Colonic mucosa (tissue), 4 donors: Measurements from ENCODE around the gene USP32. TPM values are rescaled to one million over a fixed set of nuclear protein-coding genes. Genes with fewer than 3 reads are reported as not detected.

Source experiments
- DNase-seq: peaks from one replicate; pipeline ENCODE4 v3.0.0-alpha.2; 2020
- H3K27ac ChIP-seq: fragments of 200-600 bp; one replicate; pipeline ENCODE4 v1.8.0; 2021
- H3K27me3 ChIP-seq: fragments of 200-600 bp; one replicate; pipeline ENCODE4 v1.8.0; 2021
- H3K36me3 ChIP-seq: fragments of 200-600 bp; one replicate; pipeline ENCODE4 v1.8.0; 2021
- H3K4me1 ChIP-seq: fragments of 200-600 bp; one replicate; pipeline ENCODE4 v1.8.0; 2021; ENCODE audit warnings: mild to moderate bottlenecking
- H3K4me3 ChIP-seq: fragments of 200-600 bp; one replicate; pipeline ENCODE4 v1.8.0; 2021
- H3K9ac ChIP-seq, 2 donors: one replicate each; pipeline ENCODE4 v1.7.0; 2013; ENCODE audit warnings: control low read depth in 2 of 2, low read depth in 2 of 2, low read length in 2 of 2
- H3K9me3 ChIP-seq: fragments of 200-600 bp; one replicate; pipeline ENCODE4 v1.8.0; 2021
- intact Hi-C: fragments of 100-400 bp; cut with DNase I; formaldehyde crosslinking; loops from one replicate; pipeline ENCODE4 v1.14.1; 2022
- total RNA-seq, 2 donors: library from RNA; stranded (reverse); fragmentation: NEBNext Ultra II Directional in 1 of 2; extraction: Animal tissue kit (Norgen Biotek cat#: 25700) in 1 of 2; gene quantifications; one replicate each; pipeline ENCODE4 v1.2.1, GENCODE V29; 2021
- TF ChIP-seq, protein P1 (sequence below): fragments of 200-600 bp; IDR thresholded peaks from one replicate; pipeline ENCODE4 v1.8.0; 2022; ENCODE audit warnings: antibody characterized with exemption, mild to moderate bottlenecking
- donor health status: healthy.
- donor health status: DM: no; HTN: no; CAD: no.
- donor health status: DM: no; HTN: no; CAD: no.

Gene USP32
- total RNA-seq, 2 donors from 2014 or later, result 28.9 to 52.1 TPM

DNA sequence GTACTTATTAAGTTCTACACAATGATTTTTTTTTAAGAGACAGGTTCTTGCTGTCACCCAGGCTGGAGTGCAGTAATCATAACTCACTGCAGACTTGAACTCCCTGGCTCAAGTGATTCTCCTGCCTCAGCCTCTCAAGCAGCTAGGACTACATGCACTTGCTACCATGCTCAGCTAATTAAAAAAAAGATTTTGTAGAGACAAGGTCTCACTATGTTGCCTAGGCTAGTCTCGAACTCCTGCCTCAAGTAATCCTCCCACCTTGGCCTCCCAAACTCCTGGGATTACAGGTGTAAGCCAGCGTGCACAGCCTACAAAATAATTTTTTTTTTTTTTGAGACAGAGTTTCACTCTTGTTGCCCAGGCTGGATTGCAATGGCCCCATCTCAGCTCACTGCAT lies 22.2 kb downstream of the USP32 start:
- Histone ChIP-seq H3K4me3 (no peak overlapping the region), H3K9ac (no peak overlapping the region), H3K27ac (no peak overlapping the region), H3K4me1 (no peaks in the 10 kb centered on the region), H3K36me3 (no peaks in the 10 kb centered on the region), H3K27me3 (no peaks in the 10 kb centered on the region), H3K9me3 (no peaks in the 10 kb centered on the region)
- TF ChIP-seq, protein P1, sequence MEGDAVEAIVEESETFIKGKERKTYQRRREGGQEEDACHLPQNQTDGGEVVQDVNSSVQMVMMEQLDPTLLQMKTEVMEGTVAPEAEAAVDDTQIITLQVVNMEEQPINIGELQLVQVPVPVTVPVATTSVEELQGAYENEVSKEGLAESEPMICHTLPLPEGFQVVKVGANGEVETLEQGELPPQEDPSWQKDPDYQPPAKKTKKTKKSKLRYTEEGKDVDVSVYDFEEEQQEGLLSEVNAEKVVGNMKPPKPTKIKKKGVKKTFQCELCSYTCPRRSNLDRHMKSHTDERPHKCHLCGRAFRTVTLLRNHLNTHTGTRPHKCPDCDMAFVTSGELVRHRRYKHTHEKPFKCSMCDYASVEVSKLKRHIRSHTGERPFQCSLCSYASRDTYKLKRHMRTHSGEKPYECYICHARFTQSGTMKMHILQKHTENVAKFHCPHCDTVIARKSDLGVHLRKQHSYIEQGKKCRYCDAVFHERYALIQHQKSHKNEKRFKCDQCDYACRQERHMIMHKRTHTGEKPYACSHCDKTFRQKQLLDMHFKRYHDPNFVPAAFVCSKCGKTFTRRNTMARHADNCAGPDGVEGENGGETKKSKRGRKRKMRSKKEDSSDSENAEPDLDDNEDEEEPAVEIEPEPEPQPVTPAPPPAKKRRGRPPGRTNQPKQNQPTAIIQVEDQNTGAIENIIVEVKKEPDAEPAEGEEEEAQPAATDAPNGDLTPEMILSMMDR, result no peak
- no peak for DNase-seq
- intact Hi-C loops, result no loop called here

DNA sequence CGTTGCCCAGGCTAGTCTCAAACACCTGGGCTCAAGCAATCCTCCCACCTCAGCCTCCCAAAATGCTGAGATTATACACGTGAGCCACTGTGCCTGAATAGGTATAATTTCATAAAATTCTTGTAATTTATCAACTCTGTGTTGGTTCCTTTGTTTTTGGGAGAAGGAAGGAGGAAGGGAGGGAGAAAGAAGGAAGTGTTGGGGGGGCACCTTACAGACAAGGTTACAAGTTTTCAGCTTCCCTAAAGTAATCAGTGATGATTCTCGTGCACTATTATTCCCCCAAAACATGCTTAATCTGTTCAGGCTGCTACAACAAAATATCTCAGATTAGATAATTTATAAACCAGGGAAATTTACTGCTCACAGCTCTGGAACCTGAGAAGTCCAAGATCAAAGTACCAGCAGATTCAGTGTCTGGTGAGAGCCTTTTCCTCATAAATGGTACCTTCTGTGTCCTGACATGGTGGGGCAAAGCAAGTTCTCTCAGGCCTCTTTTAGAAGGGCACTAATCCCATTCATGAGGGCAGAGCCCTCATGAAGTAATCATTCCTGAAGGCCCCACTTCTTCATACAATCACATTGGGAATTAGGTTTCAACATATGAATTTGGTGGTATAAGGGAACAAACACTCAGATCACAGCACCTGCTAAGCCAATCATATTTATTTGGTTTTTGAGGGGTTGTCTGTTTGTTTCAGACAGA lies 28.1 kb downstream of the USP32 start:
- no peak overlapping the region for H3K9ac ChIP-seq
- DNase-seq, result no peak
- H3K36me3 ChIP-seq, result no peaks in the 10 kb centered on the region
- TF ChIP-seq, protein P1, result no peak
- no peak overlapping the region for H3K4me3 ChIP-seq
- no peak overlapping the region for H3K27ac ChIP-seq
- intact Hi-C loops, result no loop called here
- no peaks in the 10 kb centered on the region for H3K4me1 ChIP-seq
- no peaks in the 10 kb centered on the region for H3K27me3 ChIP-seq
- H3K9me3 ChIP-seq, result no peaks in the 10 kb centered on the region

DNA sequence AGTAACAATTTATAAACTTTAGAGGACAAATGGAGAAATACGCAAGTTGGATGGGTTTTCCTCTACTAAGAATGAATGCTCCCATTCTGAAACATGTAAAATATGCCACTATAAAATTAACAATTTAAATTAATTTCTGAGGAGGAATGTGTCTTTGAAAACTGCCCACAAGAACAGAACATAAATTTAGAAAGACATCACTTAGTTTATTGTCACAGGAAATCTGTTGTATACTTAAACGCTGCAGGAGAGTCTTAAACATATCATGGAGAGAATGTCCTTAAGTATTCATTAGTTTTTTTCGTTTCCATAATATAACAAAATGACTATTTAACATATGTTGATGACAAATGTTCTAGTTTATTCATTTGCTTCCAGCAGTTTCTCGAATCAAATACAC lies 29.6 kb downstream of the USP32 start:
- Histone ChIP-seq H3K4me1 (no peaks in the 10 kb centered on the region), H3K4me3 (no peak overlapping the region), H3K36me3 (no peaks in the 10 kb centered on the region), H3K27ac (no peak overlapping the region), H3K9me3 (no peaks in the 10 kb centered on the region), H3K9ac (no peak overlapping the region), H3K27me3 (no peaks in the 10 kb centered on the region)
- no peak for DNase-seq
- intact Hi-C loops, result no loop called here
- TF ChIP-seq, protein P1, result no peak

DNA sequence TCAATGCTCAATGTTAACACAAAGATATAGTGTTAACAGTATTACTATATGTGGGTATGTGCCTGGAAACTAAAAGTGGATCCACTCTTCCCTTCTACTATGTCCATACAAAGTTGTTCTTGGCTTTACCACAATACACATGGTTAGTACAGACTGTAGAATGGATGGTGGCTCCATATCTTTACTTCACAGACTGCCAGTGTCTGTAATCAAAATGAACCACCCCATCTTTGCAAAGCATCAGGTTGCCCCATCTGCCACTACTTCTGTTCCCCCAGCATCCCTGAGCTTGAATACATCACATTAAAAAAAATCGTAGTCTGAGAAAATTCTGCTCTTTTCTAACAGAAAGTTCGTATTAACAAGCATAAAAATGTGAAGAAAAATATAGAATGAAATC lies 30.0 kb downstream of the USP32 start:
- Histone ChIP-seq H3K4me1 (no peaks in the 10 kb centered on the region), H3K9ac (no peak overlapping the region), H3K27ac (no peak overlapping the region), H3K9me3 (no peaks in the 10 kb centered on the region), H3K4me3 (no peak overlapping the region), H3K36me3 (no peaks in the 10 kb centered on the region), H3K27me3 (no peaks in the 10 kb centered on the region)
- no peak for DNase-seq
- intact Hi-C loops, result no loop called here
- TF ChIP-seq, protein P1, result no peak

DNA sequence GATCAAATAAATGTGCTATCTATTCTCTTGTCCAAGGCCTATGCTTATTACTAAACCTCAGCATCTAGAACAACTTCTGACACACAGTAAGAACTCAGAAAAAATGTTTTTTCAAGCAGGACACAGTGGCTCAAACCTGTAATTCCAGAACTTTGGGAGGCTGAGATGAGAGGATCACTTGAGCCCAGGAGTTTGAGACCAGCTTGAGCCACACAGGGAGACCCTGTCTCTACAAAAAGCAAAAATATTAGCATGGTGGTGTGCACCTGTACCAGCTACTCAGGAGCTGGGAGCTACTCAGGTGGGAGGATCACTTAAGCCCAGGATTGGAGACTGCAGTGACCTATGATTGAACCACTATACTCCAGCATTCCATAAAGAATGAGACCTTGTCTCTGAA lies 32.5 kb downstream of the USP32 start:
- Histone ChIP-seq H3K36me3 (no peaks in the 10 kb centered on the region), H3K4me1 (no peaks in the 10 kb centered on the region), H3K4me3 (no peak overlapping the region), H3K9me3 (no peaks in the 10 kb centered on the region), H3K9ac (no peak overlapping the region), H3K27ac (no peak overlapping the region), H3K27me3 (no peaks in the 10 kb centered on the region)
- intact Hi-C loops, result no loop called here
- no peak for DNase-seq
- TF ChIP-seq, protein P1, result no peak
